ENCODE data around the gene IRF8.
"Not testable (repeated sequence)": the region's sequence is repeated elsewhere in the genome, so short reads cannot be mapped to it uniquely, and the experiment has no call there.

The IRF8 gene

DNA sequence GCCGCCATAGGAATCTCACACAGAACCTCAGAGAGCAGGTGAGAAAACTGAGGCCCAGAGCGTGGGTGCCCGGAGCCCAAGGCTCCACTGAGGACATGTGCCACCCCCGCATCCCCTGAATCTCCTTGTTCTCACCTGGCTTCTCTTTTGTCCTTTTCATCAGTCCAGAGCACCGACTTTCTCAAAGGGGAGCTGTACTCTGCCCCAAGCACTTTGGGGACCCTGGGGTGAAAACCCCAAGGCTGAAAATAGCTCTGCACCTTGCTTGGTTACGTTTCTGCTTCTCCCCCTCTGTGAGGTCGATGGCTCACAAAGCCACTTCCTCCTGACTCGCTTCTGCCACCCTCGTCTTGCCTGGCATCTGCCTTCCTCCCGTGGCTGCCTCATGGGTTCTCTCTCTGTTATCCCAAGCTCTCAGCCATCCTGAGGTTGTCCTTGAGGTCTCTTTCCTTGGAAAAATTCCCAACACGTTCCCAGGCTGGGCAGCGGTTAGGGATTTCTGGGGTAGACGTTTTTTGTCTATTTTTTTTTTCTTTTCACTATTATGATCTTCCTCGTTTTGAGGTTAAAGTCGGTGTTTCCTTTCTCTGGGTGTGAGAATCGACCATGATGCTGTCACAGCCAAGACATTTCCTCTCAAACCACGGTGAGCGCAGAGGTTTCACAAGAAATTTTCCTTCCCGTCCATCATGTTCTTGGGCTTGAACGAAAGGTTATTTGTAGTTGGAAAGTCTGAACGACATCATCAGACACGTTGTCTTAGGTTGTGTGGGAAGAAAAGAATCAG lies 37.2 kb downstream of the IRF8 start:
- DNase-seq (ENCODE audit: low read depth) = no peak

DNA sequence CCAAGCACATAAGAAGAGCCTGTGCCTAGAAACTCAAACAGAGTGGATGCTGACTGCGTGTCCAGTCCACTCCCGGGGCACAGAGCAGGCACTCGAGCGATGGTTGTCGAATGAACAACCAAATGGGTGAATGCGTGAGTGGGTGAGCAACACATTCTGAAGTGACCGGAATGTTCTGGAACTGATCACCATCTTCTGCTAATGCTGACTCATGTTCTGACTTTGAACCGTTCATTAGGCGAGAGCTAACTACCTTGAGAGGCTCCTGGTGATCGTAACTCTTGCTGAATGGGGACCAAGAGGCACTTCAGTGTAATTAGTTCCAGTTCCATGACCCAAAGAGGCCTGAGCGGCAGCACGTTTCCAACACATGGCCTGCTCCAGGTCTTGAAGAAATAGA lies 37.9 kb downstream of the IRF8 start:
- DNase-seq (ENCODE audit: low read depth) = no peak

DNA sequence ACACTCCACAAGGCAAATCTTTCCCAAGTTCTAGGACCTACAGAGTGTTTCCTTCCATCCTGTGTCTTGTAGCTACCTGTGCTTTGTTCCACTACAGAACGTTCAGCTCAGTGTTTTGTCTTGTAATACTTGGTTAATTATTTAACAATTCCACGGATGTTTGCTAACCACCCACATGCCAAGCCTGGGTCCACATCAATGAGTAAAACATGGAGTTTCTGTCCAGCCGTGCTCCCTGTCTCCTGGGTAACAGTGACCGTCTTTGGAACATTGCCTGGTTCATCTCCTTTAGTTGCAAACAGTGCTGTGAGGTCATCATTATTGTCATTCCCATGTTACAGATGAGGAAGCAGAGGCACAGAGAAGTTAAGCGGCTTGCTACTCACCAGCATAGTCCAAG lies 41.3 kb downstream of the IRF8 start:
- DNase-seq (ENCODE audit: low read depth) = no peak

DNA sequence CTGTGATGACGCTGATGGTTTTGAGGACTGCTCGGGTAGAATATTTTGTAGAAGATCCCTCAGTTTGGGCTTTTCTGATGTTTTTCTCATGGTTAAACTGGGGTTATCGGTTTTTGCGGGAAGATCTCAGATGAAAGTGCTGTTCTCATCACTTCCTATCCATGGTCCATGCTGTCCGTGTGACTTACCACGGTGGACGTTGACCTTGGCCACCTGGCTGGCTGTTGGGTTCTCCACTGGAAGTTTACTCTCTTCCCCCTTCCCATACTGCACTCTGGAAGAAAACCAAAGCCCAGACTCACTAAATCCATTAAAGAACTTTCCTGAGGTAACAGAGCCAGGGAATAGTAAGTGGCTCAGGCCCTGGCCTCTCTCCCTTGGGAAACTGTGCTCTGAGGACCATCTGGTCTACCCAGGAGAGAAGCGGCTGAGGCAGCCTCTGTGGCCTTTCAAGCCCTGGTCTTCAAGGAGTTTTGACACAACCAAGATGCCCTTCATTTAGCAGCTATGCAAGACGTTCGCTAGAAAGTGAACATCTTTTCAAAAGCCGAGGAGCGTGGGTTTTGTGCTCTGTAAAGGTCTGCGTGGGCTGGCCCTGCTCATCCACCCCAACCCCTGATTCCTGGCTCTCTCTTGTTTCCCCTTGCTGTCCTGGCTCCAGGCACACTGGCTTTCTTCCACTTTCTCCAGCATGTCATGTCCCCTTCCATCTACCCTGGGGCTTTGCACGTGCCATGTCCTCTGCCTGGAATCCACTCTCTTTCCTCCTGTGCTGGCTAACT lies 43.1 kb downstream of the IRF8 start:
- no peak for DNase-seq (ENCODE audit: low read depth)

DNA sequence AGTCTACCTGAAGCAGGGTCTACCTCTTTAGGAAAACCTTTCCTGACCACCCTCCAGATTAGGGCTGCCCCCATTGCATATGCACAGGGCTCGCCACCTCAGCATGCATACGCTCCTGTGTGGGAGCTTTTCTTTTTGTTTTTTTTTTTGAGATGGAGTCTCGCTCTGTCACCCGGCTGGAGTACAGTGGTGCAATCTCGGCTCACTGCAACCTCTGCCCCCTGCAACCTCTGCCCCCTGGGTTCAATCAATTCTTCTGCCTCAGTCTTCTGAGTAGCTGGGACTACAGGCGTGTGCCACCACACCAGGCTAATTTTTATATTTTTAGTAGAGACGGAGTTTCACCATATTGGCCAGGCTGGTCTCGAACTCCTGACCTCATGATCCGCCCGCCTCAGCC lies 43.7 kb downstream of the IRF8 start:
- not testable (repeated sequence) for DNase-seq (ENCODE audit: low read depth)

DNA sequence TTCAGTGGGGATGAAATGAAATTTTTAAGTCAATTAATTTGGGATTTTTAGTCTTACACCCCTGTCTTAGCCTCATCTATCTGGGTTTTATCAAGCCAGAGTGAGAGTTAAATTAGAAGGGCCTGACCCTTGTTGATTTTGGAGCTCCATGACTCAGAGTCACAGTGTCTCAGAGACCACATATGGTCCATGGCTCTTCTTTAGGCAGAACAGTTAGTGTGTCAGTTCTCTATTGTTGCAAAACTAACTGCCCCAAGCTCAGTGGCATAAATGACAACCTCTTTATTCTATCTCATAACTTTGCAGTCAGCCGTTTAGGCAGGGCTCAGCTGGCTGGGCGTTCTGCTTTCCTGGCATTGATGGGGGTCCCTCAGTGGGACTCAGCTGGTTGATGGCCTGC lies 44.7 kb downstream of the IRF8 start:
- DNase-seq (ENCODE audit: low read depth) = no peak

DNA sequence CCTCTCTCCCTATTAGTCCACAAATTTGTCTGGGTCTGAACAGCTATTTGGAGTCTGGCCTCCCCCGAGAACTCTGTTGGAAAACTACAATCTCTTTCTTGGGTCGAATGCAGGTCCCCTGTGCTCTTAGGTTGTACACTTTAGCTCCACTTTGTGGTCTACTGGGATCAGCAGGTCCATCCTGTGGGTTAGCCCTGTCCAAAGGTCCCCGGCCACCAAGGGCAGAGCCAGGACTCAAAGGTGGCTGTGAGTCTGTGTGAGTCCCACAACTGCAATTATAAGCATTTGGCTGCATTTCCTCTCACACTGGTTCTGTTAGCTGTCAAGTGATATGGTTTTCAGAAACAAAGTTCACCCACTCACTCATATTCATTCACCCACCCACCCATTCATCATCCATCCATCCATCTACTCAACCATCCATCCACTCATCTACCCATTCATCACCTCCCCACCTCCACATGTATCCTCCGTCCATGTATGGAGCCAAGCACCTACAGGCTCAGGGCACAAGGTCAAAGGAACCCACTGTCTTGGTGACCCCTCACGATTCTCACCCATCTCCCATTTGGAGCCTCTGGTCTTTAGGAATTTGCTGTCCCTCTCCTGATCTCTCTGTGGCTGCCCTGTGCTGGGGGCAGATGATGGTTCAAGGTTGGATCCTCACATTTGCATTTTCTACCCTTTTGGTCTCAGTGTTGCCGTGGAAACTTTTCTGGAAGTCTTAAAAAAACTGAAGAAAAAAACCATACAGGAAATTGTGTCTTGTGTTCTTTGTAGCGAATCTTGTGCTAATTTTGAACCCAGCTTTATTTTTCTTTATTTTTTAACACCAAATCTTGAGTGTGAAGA lies 45.8 kb downstream of the IRF8 start:
- no peak for DNase-seq (ENCODE audit: low read depth)

DNA sequence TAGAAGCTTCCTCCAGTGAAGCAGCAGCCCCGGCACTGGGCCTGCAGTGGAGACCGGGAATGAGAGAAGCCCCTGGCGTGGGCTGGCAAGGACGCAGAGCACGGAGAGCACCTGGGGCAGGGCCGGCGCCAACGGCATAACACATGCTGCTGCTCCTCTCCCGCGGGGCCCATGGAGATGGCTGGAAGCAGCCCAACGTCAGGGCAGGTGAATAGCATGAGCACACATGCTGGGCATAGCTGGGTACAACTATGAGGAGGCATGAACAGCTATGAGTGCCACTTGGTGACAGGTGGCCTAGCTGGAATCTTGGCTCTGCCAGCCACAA lies 46.4 kb downstream of the IRF8 start:
- DNase-seq (ENCODE audit: low read depth) = no peak

DNA sequence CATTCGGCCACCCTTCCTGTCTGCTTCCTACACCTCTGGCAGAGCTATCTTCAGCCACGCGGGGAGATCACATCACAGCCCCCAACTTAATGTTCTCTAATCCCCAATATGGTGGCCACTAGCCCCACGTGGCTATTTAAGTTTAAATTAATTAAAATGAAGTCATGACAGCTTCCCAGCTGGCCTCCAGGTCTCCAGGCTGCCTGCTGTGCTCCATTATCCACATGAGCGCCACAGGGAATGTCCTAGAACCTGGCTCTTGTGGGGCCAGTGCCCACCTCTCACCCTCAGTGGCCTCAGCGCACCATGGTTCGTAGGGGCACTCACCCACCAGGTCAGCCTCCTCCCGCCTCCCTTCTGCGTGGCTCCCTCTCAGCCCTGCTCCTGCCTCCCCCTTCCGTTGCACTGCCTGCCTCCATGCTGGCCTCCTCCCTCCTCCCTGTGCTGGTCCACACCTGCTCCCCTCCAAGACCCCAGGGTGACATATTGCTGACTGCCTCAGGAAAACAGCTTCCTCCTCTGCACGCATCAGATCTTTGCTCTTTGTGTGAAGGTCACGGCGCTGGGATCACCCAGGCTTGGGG lies 47.7 kb downstream of the IRF8 start:
- no peak for DNase-seq (ENCODE audit: low read depth)

DNA sequence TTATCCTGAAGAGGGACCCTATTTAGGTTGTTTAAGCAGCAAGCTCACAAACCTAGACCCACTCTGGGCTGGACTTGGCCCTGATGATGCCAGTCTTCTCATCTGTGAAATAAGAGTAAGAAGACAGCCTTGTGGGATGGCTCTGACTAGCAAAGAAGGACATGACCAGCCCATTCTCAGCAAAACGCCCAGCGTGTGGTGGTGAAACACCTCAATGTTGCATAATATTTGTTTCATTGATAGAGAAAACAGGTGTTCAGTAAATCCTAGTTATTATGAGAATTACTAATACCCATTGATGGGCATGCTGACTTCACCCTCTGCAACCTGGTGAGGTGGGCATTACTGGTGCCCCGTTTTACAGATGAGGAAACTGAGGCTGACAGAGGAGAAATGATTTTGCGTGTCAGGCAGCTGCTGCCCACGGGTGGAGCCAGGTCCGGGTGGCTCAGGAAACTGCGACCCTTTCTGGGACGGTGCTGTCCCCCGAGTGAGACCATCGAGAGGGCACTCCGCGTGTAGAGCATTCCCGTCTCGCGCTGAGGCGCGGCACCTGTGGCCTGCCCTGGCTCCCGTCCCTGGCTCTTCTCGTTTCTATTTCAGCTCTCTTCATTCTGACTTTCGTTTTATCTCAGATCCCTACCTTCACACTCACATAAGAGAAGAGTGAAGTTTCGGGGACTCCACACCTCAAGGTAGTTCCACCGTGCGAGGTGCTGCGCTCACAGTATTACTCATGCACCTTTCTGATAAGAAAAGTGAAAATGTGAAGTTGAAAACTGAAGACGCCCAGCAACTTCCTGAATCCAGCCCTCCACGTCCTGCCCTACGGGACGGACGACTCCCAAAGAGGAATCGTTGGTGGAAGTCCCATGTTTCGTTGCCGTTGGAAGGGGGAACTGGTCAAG lies 48.5 kb downstream of the IRF8 start:
- no peak for DNase-seq (ENCODE audit: low read depth)

DNA sequence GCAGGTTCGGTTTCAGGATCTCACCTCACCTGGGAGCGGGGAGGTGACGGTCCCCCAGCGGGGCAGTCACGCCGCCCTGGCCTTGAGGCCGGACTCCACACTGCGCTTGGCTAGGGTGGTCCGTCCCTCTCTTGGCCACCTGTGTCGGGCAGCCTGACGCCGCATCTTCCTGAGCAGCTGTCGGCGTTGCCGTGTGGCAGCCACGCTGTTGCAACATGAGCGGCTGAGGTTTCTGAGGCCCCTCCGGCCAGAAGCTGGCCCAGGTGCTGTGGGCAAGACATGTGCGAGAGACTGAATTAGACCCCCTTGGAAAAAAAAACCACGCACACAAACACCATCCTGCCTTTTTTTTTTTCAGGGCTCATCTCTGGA lies 49.2 kb downstream of the IRF8 start:
- DNase-seq (ENCODE audit: low read depth) = no peak

DNA sequence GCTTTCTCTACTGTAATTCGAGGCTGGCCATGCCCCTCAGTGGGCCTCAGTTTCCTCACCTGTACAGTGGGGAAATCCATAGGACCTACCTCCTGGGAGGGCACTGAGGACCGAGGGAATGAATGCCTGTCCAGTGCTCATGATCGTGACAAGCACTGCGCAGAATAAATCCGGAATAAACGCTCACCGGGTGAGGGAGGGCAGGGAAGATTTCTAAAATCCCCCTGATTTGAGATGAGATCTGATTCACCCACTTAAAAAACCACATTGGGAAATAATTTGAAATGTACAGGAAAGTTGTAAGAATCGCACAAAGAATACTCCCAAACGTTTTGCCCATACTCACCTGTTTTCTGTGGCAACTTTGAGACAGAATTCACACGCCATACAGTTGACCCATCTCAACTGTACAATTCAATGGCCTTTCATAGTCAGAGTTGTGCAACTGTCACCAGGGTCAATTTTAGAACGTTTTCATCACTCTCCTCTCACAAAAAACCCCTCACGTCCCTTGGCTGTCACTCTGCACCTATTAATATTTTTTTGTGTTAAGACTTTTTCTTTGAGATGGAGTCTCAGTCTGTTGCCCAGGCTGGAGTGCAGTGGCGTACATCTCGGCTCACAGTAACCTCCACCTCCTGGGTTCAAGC lies 49.8 kb downstream of the IRF8 start:
- DNase-seq (ENCODE audit: low read depth) = no peak

DNA sequence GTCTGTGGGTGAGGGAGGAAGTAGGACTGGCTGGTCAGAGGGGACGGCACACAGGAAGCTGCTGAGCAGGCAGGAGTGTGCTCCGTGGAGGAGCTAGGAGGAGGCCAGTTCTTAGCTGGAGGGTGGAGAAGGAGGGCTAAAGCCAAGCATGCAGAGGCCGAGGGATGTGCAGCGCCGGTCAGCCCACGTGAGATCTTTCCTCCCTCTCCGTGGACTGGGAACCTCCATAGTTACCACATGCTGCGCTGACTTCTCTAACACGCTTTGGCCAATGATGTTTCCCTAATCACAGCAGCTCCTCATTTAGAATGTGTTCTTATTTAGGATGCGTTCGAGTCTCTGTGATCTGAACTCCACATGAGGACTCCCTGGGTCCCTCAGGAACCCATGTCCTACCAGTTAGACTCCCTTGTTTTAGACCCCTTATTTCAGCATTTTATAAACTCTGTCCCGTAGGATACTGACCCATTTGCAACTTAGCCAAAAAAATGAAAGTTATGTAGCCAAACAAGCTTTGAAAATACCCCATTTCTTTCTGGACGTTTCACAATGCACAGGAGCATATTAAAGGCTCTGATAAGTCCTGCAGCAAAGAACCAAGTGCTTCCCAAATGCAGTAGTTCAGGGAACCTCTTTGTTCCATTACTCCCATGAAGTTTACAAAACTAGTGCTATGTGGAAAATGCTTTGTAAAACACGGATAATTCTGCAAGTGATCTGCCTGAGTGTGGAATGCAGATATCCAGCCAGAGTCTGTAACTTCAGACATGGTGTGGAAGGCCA lies 51.4 kb downstream of the IRF8 start:
- DNase-seq (ENCODE audit: low read depth) = no peak

DNA sequence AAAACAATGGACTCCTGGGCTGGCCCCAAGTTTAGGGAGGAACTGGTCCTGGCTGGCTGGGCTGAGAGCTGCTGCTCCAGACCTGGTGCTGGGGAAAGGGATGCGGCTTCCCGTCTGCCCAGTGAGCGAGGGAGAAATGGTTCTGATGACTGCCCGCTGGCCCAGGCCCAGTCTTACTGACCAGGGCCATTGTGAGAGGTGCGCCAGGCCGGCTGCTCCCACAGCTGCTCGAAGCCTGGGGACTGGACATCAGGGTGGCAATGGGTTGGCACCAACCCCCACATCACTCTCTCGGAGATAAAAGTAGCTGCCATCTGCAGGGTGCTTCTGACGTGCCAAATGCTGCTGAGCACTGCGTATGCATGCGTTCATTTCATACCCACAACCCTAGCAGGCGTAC lies 53.2 kb downstream of the IRF8 start:
- DNase-seq (ENCODE audit: low read depth) = no peak

DNA sequence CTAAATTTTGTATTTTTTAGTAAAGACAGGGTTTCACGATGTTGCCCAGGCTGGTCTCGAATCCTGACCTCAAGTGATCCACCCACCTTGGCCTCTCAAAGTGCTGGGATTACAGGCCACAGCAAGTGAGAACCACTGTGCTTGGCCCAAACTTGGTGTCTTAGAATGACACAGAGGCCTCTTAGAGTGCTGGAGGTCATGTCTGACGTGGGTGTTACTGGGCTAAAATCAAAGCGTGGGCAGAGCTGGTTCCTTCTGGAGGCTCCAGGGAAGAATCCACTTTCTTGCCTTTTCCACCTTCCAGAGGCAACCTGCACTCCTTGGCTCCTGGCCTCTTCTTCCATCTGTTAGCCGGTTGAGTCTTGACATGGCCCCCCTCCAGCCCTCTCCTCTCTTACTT lies 53.8 kb downstream of the IRF8 start:
- DNase-seq (ENCODE audit: low read depth) = no peak

DNA sequence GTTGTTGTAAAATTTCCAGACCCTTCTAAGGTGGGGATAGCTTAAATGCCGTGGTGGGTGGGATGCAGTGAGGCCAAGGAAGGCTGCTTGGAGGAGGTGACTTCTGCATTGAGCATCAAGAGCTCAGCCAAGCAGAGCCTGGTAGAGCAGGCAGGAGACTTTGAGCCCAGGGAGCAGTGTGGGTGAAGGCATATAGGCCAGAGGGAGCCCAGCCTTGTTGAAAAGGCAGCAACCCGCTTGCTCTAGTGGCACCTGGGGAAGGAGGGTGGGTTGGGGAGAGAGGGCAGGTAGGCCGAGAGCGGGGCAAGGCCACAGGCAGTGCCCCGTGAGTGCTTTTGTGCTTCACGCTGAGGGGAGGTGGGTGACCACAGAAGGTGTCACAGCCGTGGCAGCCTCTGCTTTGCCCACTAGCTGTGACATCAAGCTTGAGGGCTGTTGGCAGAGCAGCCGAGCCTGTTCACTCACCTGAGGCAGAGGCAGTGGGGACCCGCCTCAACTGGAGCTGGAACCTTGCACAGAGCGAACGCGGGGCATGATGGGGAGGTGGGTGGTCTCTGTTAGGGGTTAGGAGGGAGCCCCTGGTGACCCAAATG lies 56.1 kb downstream of the IRF8 start:
- DNase-seq (ENCODE audit: low read depth) = no peak

DNA sequence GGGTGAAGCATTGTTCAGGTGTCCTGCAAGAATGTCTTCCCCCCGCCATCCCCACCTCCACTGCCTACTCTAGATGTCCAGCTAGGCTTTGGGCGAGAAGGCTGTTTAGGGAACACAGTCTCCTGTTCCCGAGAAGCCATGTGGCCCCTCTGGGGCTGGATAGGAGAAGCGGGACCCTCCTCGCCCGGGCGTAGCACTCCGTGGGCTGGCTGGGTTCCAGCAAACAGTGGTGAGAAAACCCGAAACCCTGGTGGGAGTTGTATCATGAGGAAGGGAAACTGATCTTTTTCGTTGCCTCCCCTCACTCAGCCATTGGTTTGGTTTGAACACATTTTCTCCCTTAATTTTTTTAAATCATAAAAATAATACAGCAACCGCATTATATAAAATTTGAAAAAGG lies 56.6 kb downstream of the IRF8 start:
- DNase-seq (ENCODE audit: low read depth) = no peak

DNA sequence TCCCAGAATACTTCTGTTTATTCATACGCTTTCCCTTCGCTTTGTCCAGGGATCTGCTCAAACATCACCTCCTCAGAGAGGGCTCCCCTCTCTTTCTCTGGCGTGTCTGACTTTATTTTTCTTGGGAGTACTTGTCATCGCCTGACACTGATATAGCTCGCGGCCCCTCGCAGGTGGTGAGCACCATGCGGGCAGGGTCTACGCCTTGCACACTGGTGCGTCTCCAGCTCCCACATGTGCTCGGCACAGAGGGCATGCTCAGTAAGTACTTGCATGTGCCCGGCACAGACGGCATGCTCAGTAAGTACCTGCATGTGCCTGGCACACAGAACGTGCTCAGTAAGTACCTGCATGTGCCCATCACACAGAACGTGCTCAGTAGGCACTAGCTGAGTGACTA lies 57.5 kb downstream of the IRF8 start:
- DNase-seq (ENCODE audit: low read depth) = no peak

DNA sequence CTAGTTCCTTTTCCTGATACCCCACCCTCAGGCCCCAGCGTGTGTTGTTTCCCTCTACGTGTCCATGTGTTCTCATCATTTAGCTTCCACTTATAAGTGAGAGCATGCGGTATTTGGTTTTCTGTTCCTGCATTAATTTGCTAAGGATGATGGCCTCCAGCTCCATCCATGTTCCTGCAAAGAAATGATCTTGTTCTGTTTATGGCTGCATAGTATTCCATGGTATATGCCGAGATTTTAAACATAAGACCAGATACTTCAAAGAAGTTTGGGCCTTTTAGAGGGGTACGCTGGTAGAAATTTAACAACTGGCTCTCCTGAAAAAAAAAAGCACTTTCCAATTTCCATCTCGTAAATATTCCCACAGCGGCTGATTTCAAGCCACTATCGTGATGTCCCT lies 59.8 kb downstream of the IRF8 start:
- no peak for DNase-seq (ENCODE audit: low read depth)

DNA sequence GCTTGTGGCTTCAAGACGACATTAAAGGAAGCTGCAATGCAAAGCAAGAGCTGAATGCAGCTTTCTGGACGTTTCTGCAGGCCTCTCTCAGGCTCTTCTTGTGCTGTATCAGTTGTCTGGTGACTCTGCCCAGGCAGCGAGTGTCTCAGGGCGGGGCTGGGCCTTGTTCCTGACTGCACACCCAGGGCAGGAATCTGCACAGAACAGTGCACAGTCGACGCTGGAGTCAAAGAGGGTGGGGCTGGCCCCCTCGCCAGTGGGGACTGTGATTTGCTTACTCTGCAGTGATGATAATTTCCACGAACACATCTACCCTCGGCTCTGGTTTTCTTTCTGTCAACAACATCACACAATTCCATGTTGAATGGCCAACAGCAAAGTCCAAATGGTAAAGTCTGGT lies 60.7 kb downstream of the IRF8 start:
- DNase-seq (ENCODE audit: low read depth) = no peak

All from HS-27A (cell line).